ENCODE results near the gene KIRREL3.

The KIRREL3 gene

GRCh38 chr11:126413426-126413825 lies 587.1 kb downstream of the KIRREL3 start:
- no peak overlapping the region for H3K4me3 ChIP-seq (ENCODE audit: low read length)
- no peak for DNase-seq (ENCODE audit: low read depth)
- TF ChIP-seq CTCF (conservative IDR thresholded peaks at IDR 0.05; ENCODE audit: low read depth, low read length): no peak

GRCh38 chr11:126411971-126412381 lies 588.6 kb downstream of the KIRREL3 start:
- no peak for DNase-seq (ENCODE audit: low read depth)
- H3K4me3 ChIP-seq (ENCODE audit: low read length): no peak overlapping the region
- peak; percentile 37 for TF ChIP-seq CTCF (conservative IDR thresholded peaks at IDR 0.05; ENCODE audit: low read depth, low read length)

- no peak overlapping the region for H3K4me3 ChIP-seq (ENCODE audit: low read length)
- no peak for DNase-seq (ENCODE audit: low read depth)
- no peak for TF ChIP-seq CTCF (conservative IDR thresholded peaks at IDR 0.05; ENCODE audit: low read depth, low read length)
Observed at GRCh38 chr11:126410649-126411048, 589.9 kb downstream of the KIRREL3 start.

- H3K4me3 ChIP-seq (ENCODE audit: low read length): no peak overlapping the region
- no peak for TF ChIP-seq CTCF (conservative IDR thresholded peaks at IDR 0.05; ENCODE audit: low read depth, low read length)
- no peak for DNase-seq (ENCODE audit: low read depth)
Observed at GRCh38 chr11:126409620-126409985, 591.0 kb downstream of the KIRREL3 start.

GRCh38 chr11:126408901-126409619 lies 591.5 kb downstream of the KIRREL3 start:
- DNase-seq (ENCODE audit: low read depth): no peak
- no peak for TF ChIP-seq CTCF (conservative IDR thresholded peaks at IDR 0.05; ENCODE audit: low read depth, low read length)
- H3K4me3 ChIP-seq (ENCODE audit: low read length): no peak overlapping the region

- no peak overlapping the region for H3K4me3 ChIP-seq (ENCODE audit: low read length)
- no peak for TF ChIP-seq CTCF (conservative IDR thresholded peaks at IDR 0.05; ENCODE audit: low read depth, low read length)
- no peak for DNase-seq (ENCODE audit: low read depth)
Observed at GRCh38 chr11:126408496-126408895, 592.1 kb downstream of the KIRREL3 start.

GRCh38 chr11:126407682-126408288 lies 592.8 kb downstream of the KIRREL3 start:
- TF ChIP-seq CTCF (conservative IDR thresholded peaks at IDR 0.05; ENCODE audit: low read depth, low read length): no peak
- no peak overlapping the region for H3K4me3 ChIP-seq (ENCODE audit: low read length)
- DNase-seq (ENCODE audit: low read depth): no peak
